Measurements from ENCODE around the gene PHF8.

Gene PHF8

GRCh38 chrX:54029529-54030143 is 14.6 kb downstream of the PHF8 start:
- DNase-seq (ENCODE audit: extremely low read depth, low read depth), result no peak
- no peak for TF ChIP-seq CTCF (IDR thresholded peaks at IDR 0.05; ENCODE audit: low read depth, low read length)

- no peak for DNase-seq (ENCODE audit: extremely low read depth, low read depth)
- no peak for TF ChIP-seq CTCF (IDR thresholded peaks at IDR 0.05; ENCODE audit: low read depth, low read length)
Measured at GRCh38 chrX:54024350-54024749, 19.9 kb downstream of the PHF8 start.

- no peak for DNase-seq (ENCODE audit: extremely low read depth, low read depth)
- TF ChIP-seq CTCF (IDR thresholded peaks at IDR 0.05; ENCODE audit: low read depth, low read length), result no peak
Measured at GRCh38 chrX:54012830-54013500, 31.3 kb downstream of the PHF8 start.

GRCh38 chrX:54007682-54008081 is 36.6 kb downstream of the PHF8 start:
- DNase-seq (ENCODE audit: extremely low read depth, low read depth), result no peak
- no peak for TF ChIP-seq CTCF (IDR thresholded peaks at IDR 0.05; ENCODE audit: low read depth, low read length)

- TF ChIP-seq CTCF (IDR thresholded peaks at IDR 0.05; ENCODE audit: low read depth, low read length), result no peak
- no peak for DNase-seq (ENCODE audit: extremely low read depth, low read depth)
Measured at GRCh38 chrX:53997724-53998123, 46.5 kb downstream of the PHF8 start.

GRCh38 chrX:53992589-53992988 is 51.7 kb downstream of the PHF8 start:
- no peak for TF ChIP-seq CTCF (IDR thresholded peaks at IDR 0.05; ENCODE audit: low read depth, low read length)

GRCh38 chrX:53990171-53990570 is 54.1 kb downstream of the PHF8 start:
- no peak for DNase-seq (ENCODE audit: extremely low read depth, low read depth)
- TF ChIP-seq CTCF (IDR thresholded peaks at IDR 0.05; ENCODE audit: low read depth, low read length), result no peak

More at GRCh38 chrX:53992589-53992988, 51.7 kb downstream of the PHF8 start:
- DNase-seq (ENCODE audit: extremely low read depth, low read depth), result no peak
